Measurements from ENCODE around the gene ZNF683.
A peak's percentile ranks its signal among the peaks of the same experiment; 100 is the strongest.

ZNF683 gene

DNA sequence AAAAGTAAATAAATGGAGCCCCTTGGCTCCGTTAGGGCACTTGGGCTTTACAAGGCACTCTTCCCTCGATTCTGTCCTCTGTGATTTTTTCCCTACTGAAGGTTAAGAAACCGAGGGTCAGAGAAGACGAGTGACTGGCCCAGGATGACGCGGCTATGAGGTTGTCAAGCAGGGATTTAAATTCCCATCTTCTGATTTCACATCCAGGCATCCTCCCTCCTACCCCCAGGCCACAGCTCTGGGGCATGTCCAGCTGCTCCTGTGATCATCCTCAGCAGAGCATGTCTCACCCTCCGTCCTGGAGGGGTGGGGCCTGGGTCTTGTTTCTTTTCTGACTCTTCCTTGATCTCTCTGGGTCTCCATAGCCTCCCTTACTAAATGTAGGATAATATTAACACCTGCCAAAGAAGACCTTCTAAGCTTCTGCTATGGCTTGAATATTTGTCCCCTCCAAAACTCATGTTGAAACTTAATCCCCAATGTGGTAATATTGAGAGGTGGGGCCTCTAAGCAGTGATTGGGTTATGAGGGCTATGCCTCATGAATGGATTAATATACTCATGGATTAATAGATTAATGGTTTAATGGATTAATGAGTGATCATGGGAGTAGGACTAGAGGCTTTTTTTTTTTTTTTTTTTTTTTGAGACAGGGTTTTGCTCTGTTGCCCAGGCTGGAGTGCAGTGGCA is 23.2 kb downstream of the ZNF683 start:
- no peak overlapping the region for H3K4me3 ChIP-seq (ENCODE audit: control insufficient read depth, low read depth, low read length)
- TF ChIP-seq, protein P1, sequence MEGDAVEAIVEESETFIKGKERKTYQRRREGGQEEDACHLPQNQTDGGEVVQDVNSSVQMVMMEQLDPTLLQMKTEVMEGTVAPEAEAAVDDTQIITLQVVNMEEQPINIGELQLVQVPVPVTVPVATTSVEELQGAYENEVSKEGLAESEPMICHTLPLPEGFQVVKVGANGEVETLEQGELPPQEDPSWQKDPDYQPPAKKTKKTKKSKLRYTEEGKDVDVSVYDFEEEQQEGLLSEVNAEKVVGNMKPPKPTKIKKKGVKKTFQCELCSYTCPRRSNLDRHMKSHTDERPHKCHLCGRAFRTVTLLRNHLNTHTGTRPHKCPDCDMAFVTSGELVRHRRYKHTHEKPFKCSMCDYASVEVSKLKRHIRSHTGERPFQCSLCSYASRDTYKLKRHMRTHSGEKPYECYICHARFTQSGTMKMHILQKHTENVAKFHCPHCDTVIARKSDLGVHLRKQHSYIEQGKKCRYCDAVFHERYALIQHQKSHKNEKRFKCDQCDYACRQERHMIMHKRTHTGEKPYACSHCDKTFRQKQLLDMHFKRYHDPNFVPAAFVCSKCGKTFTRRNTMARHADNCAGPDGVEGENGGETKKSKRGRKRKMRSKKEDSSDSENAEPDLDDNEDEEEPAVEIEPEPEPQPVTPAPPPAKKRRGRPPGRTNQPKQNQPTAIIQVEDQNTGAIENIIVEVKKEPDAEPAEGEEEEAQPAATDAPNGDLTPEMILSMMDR (conservative IDR thresholded peaks at IDR 0.05; ENCODE audit: control insufficient read depth, insufficient read depth, low read depth, low read length) = no peak
- DNase-seq (ENCODE audit: low read depth) = peak; percentile 79

- no peak overlapping the region for H3K4me3 ChIP-seq (ENCODE audit: control insufficient read depth, low read depth, low read length)
- TF ChIP-seq, protein P1 (conservative IDR thresholded peaks at IDR 0.05; ENCODE audit: control insufficient read depth, insufficient read depth, low read depth, low read length) = no peak
- no peak for DNase-seq (ENCODE audit: low read depth)
Observed at GRCh38 chr1:26346274-26347033, 26.1 kb downstream of the ZNF683 start.

DNA sequence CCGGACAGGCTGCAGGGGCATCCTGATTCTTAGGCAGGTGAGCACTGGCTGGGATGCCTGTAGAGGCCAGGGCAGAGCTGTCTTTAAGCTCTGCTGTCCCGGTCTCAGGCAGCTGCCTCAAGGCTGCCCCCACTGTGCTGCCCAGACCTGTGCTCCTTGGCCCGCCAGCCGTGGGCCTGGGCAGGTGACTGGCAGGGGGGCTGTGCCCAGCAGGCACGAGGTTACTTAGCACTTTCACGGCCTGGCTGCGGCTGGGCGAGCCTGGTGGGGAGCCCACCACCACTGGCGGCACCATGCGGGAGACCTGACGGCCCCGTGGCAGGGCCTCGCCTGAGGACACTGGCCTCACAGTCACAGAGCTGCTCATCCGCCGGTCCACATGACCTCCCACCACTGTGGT is 26.8 kb downstream of the ZNF683 start:
- TF ChIP-seq, protein P1 (conservative IDR thresholded peaks at IDR 0.05; ENCODE audit: control insufficient read depth, insufficient read depth, low read depth, low read length) = no peak
- no peak for DNase-seq (ENCODE audit: low read depth)
- H3K4me3 ChIP-seq (ENCODE audit: control insufficient read depth, low read depth, low read length) = no peak overlapping the region

DNA sequence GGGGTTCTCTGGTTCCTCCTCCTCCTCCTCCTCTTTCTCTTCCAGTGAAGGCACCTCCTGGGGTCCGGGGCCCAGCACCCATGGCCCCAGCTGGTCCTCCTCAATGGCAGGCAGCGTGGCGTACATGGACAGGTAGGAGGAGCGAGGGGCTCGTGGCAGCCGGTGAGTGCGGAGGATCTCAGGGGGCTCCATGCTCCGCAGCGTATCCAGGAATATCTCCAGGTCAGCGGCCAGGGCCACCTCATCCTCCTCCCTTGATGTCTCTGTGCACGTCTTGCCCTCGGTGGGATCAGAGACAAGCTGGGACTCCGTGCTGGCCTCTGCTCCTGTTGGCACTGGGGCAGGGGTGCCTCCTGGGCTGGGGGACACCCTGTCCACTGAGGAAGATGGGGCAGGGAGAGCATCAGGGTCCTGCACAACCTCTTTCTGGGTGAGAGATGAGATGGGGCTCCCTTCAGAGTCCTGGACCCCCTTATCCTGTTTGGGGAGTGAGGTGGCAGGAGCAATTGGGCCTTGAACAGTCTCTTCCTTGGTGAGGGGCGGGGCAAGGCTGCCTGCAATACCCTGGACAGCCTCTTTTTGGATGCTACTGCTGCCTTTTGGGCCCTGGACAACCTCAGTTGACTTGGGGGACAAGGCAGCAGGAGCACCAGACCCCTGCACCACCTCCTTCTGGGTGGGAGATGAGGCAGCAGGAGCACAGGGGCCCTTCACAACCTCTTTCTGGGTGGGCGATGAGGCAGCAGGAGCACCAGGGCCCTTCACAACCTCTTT is 28.2 kb downstream of the ZNF683 start:
- TF ChIP-seq, protein P1 (conservative IDR thresholded peaks at IDR 0.05; ENCODE audit: control insufficient read depth, insufficient read depth, low read depth, low read length) = no peak
- H3K4me3 ChIP-seq (ENCODE audit: control insufficient read depth, low read depth, low read length) = no peak overlapping the region

GRCh38 chr1:26340047-26340481 is 32.5 kb downstream of the ZNF683 start:
- H3K4me3 ChIP-seq (ENCODE audit: control insufficient read depth, low read depth, low read length) = no peak overlapping the region
- DNase-seq (ENCODE audit: low read depth) = no peak

More for the DNA sequence above, 28.2 kb downstream of the ZNF683 start:
- no peak for DNase-seq (ENCODE audit: low read depth)

GRCh38 chr1:26338670-26339069 is 33.9 kb downstream of the ZNF683 start:
- TF ChIP-seq, protein P1 (conservative IDR thresholded peaks at IDR 0.05; ENCODE audit: control insufficient read depth, insufficient read depth, low read depth, low read length) = no peak
- H3K4me3 ChIP-seq (ENCODE audit: control insufficient read depth, low read depth, low read length) = no peak overlapping the region

More at GRCh38 chr1:26340047-26340481, 32.5 kb downstream of the ZNF683 start:
- TF ChIP-seq, protein P1 (conservative IDR thresholded peaks at IDR 0.05; ENCODE audit: control insufficient read depth, insufficient read depth, low read depth, low read length) = no peak

More at GRCh38 chr1:26338670-26339069, 33.9 kb downstream of the ZNF683 start:
- no peak for DNase-seq (ENCODE audit: low read depth)

All from fibroblast of mammary gland (primary cell).